ENCODE measurements around the gene LGALS3BP. TPM values are rescaled to one million over a fixed set of nuclear protein-coding genes. Genes with fewer than 3 reads are reported as not detected.

The LGALS3BP gene, protein sequence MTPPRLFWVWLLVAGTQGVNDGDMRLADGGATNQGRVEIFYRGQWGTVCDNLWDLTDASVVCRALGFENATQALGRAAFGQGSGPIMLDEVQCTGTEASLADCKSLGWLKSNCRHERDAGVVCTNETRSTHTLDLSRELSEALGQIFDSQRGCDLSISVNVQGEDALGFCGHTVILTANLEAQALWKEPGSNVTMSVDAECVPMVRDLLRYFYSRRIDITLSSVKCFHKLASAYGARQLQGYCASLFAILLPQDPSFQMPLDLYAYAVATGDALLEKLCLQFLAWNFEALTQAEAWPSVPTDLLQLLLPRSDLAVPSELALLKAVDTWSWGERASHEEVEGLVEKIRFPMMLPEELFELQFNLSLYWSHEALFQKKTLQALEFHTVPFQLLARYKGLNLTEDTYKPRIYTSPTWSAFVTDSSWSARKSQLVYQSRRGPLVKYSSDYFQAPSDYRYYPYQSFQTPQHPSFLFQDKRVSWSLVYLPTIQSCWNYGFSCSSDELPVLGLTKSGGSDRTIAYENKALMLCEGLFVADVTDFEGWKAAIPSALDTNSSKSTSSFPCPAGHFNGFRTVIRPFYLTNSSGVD
- 388 and 457 TPM in 2 replicates for total RNA-seq

DNA sequence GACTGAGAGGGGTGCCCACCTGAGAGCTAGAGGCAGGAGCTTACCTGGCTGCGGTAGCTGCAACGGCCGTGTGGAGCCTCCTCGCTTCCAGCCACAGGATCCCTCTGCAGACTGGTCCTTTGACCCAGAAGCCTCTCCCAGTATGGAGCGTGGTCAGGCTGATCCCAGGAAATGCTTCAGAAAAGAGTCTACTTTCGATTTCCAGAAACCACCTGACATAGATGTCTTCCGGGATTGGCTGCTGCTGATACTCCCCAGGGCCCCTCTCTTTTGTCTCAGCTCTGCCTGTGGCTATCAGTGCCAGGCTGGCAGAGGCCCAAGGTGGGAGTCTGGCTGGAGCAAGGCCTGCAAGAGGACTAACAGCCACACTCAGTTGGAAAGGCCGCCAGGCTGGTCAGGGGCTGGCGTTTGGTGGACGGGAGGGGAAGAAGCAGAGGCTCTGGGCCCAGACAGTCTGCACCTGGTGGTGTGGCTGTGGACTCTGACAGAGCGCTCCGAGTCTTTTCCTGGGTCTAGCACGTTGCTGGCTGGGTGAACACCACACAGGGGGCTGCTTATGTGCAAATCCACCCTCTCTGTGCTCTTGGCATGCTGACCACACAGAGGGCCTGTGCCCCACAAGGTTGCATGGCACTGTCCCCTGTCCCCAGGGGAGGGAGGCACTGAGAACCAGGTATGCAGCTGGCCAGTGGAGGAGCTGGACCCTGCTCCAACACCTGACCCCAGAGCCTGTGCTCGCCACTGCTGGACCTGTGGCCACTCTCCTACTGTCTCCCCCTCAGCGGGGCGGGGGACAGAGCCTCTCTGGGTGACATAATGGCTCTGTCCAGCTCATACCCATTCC is at the start of gene LGALS3BP:
TSS of gene LGALS3BP (minus strand) at position 144 of the 844 bp plus-strand sequence. CDS start 2,732 bp downstream, outside the sequence.
- Histone ChIP-seq H3K4me2 (ENCODE audit: insufficient read depth, low read length) (peak within 1 kb of the TSS; percentile 84), H3K27ac (ENCODE audit: low read depth, low read length) (peak within 1 kb of the TSS; percentile 48)
- peak; percentile 99 for DNase-seq (ENCODE audit: insufficient read length, low spot score, missing footprints)

DNA sequence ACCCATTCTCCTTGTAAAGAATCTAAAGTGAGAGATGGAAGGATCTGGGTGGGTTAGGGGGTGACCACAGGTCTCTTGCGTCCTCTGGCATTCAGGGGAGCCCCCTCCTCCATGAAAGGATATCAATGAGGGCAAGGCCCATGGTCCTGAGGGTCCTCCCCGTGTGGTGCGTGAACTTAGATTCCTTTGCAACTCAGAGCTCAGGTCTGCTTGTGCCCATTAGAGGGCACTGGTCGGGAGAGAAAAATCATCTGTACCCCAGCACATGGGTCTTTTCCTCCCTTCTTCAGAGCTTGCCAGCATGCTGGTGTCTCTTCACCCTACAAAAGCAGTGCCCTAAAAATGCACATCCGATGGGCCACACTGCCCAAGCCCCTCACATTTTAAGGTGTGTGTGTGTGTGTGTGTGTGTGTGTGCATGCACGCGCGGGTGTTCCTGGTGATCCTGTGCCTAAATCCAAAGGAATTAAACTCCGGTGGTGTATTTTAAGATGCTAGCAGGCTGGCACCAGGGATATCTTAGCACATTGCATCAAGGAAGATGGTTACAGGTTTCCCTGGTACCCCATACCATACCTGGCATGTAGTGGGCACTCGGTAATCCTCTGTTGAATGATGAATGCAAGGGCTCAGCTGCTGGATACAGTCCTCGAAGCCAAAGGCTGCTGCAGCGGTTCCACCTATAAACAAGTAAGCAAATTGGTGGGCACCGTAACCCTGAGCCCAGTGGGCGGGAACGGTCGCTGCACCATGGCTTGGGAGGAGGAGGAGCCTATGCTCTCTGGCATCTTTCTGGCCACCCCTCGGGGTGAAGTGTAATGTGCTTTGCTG is 49.0 kb upstream of the LGALS3BP start:
- peak overlapping the region; percentile 80 for H3K4me2 ChIP-seq (ENCODE audit: insufficient read depth, low read length)
- H3K79me2 ChIP-seq (ENCODE audit: insufficient read depth, low read length), result no peaks in the 10 kb centered on the region
- H3K36me3 ChIP-seq (ENCODE audit: insufficient read depth, low read length), result no peaks in the 10 kb centered on the region
- peak overlapping the region; percentile 53 for H3K4me3 ChIP-seq (ENCODE audit: insufficient read depth, low read length)
- H3K27ac ChIP-seq (ENCODE audit: low read depth, low read length), result no peak overlapping the region
- H3K27me3 ChIP-seq (ENCODE audit: insufficient read depth, low read length), result peaks cover 35% of the 10 kb centered on the region
- peak; percentile 90 for DNase-seq (ENCODE audit: insufficient read length, low spot score, missing footprints)
- TF ChIP-seq, protein P1, sequence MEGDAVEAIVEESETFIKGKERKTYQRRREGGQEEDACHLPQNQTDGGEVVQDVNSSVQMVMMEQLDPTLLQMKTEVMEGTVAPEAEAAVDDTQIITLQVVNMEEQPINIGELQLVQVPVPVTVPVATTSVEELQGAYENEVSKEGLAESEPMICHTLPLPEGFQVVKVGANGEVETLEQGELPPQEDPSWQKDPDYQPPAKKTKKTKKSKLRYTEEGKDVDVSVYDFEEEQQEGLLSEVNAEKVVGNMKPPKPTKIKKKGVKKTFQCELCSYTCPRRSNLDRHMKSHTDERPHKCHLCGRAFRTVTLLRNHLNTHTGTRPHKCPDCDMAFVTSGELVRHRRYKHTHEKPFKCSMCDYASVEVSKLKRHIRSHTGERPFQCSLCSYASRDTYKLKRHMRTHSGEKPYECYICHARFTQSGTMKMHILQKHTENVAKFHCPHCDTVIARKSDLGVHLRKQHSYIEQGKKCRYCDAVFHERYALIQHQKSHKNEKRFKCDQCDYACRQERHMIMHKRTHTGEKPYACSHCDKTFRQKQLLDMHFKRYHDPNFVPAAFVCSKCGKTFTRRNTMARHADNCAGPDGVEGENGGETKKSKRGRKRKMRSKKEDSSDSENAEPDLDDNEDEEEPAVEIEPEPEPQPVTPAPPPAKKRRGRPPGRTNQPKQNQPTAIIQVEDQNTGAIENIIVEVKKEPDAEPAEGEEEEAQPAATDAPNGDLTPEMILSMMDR (IDR thresholded peaks at IDR 0.05; ENCODE audit: extremely low read depth, low read depth, low read length), result peak; percentile 47
- no peaks in the 10 kb centered on the region for H4K20me1 ChIP-seq (ENCODE audit: insufficient read depth, low read length)
- H2AFZ ChIP-seq (ENCODE audit: low read length), result no peak overlapping the region
- peaks cover 41% of the 10 kb centered on the region for H3K4me1 ChIP-seq (ENCODE audit: insufficient read depth, low read length)
- H3K9me3 ChIP-seq (ENCODE audit: low read depth, low read length), result no peaks in the 10 kb centered on the region

More for the DNA sequence above, at the start of gene LGALS3BP:
- peaks cover 34% of the 10 kb centered on the region for H3K4me1 ChIP-seq (ENCODE audit: insufficient read depth, low read length)
- TF ChIP-seq, protein P1 (IDR thresholded peaks at IDR 0.05; ENCODE audit: extremely low read depth, low read depth, low read length), result no peak
- H3K27me3 ChIP-seq (ENCODE audit: insufficient read depth, low read length), result no peaks in the 10 kb centered on the region
- no peaks in the 10 kb centered on the region for H3K9me3 ChIP-seq (ENCODE audit: low read depth, low read length)
- H2AFZ ChIP-seq (ENCODE audit: low read length), result peak within 1 kb of the TSS; percentile 91
- H3K4me3 ChIP-seq (ENCODE audit: insufficient read depth, low read length), result peak within 1 kb of the TSS; percentile 68
- peaks cover 3% of the 10 kb centered on the region for H3K36me3 ChIP-seq (ENCODE audit: insufficient read depth, low read length)
- H3K79me2 ChIP-seq (ENCODE audit: insufficient read depth, low read length), result peaks cover 26% of the 10 kb centered on the region
- H4K20me1 ChIP-seq (ENCODE audit: insufficient read depth, low read length), result peaks cover 4% of the 10 kb centered on the region

DNA sequence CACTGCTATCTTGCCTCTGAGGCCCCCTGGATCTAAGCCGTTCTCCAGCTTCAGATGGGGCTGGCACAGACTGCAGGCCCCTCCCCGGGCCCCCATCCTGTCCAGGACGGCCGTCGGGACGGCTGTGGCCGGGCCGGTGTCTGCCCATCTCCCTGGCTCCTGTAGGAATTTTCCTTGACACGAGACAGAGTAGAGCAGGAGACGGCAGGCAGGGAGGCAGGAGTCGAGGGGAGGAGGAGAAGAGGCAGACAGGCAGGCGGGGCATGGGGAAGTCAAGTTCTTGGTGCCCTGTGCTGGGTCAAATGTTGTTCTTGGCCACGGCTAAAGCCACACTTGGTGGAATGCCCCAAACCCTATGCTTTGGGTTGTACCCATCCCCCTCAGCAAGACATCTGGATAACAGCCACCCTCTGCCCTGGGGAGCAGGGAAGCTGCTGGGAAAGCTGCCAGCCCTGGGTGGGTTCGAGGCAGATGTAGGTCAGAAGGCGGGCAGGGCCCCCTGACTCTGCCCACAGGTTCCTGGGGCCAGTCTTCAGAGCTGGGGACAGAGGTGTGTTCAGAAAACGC is 48.3 kb upstream of the LGALS3BP start:
- H3K27me3 ChIP-seq (ENCODE audit: insufficient read depth, low read length), result peaks cover 39% of the 10 kb centered on the region
- peak; percentile 92 for DNase-seq (ENCODE audit: insufficient read length, low spot score, missing footprints)
- H3K79me2 ChIP-seq (ENCODE audit: insufficient read depth, low read length), result no peaks in the 10 kb centered on the region
- H3K27ac ChIP-seq (ENCODE audit: low read depth, low read length), result peak overlapping the region; percentile 46
- H3K4me3 ChIP-seq (ENCODE audit: insufficient read depth, low read length), result peak overlapping the region; percentile 53
- H3K4me1 ChIP-seq (ENCODE audit: insufficient read depth, low read length), result peaks cover 41% of the 10 kb centered on the region
- peak overlapping the region; percentile 80 for H3K4me2 ChIP-seq (ENCODE audit: insufficient read depth, low read length)
- TF ChIP-seq, protein P1 (IDR thresholded peaks at IDR 0.05; ENCODE audit: extremely low read depth, low read depth, low read length), result no peak
- H4K20me1 ChIP-seq (ENCODE audit: insufficient read depth, low read length), result no peaks in the 10 kb centered on the region
- H2AFZ ChIP-seq (ENCODE audit: low read length), result peak overlapping the region; percentile 53
- no peaks in the 10 kb centered on the region for H3K9me3 ChIP-seq (ENCODE audit: low read depth, low read length)
- H3K36me3 ChIP-seq (ENCODE audit: insufficient read depth, low read length), result no peaks in the 10 kb centered on the region
